ENCODE measurements around the gene B3GAT1. TPM values are rescaled to one million over a fixed set of nuclear protein-coding genes. Genes with fewer than 3 reads are reported as not detected.

Gene B3GAT1
- total RNA-seq, 1 experiment from 2014 or later = not detected

DNA sequence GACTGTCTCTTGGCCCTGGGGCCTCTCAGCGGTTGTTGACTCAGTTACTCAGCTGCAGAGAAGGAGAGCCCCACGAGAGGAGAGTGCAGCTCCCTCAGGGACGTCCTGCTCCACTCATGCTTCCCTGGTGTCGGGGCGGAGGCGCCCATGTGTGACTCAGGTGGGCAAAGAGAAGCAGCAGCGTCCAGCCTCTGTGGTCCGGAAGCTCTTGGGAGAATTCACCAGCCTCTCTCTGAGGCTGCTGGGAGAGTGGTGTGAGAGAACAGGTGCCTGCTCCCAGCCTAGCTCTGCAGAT is 54.5 kb downstream of the B3GAT1 start (continued):
- TF ChIP-seq CEBPB (IDR thresholded peaks at IDR 0.05; ENCODE audit: low read depth) (no peak), POLR2A (IDR thresholded peaks at IDR 0.05; ENCODE audit: borderline replicate concordance, extremely low read depth, insufficient read depth, insufficient read length) (no peak), RAD21 (IDR thresholded peaks at IDR 0.05; ENCODE audit: low read depth) (no peak), JUND (IDR thresholded peaks at IDR 0.05) (no peak)

- Histone ChIP-seq H4K20me1 (ENCODE audit: insufficient read depth) (no peaks in the 10 kb centered on the region), H2AFZ (ENCODE audit: low read depth, low read length, poor library complexity, severe bottlenecking) (no peak overlapping the region), H3K4me2 (ENCODE audit: low read length) (no peak overlapping the region), H3K9me3 (ENCODE audit: control insufficient read depth in 1 of 2, insufficient read depth in 1 of 2, low read depth in 1 of 2, low read length in 2 of 2) (no peaks in the 10 kb centered on the region), H3K4me1 (ENCODE audit: control insufficient read depth in 1 of 2, insufficient read depth in 2 of 2, low read length in 2 of 2) (no peaks in the 10 kb centered on the region), H3K9me2 (ENCODE audit: insufficient read depth) (no peaks in the 10 kb centered on the region), H3K27ac (ENCODE audit: low read depth, low read length) (no peak overlapping the region), H3K27me3 (ENCODE audit: insufficient read depth, low read length) (no peaks in the 10 kb centered on the region), H3K79me2 (ENCODE audit: insufficient read depth, low read length) (no peaks in the 10 kb centered on the region), H3K4me3 (replicated peaks in 1 of 2; ENCODE audit: low read depth in 1 of 2, low read length in 2 of 2) (no peak overlapping the region), H3K9ac (ENCODE audit: low read length) (no peak overlapping the region), H3K36me3 (ENCODE audit: control insufficient read depth in 1 of 2, insufficient read depth in 2 of 2, low read length in 2 of 2) (no peaks in the 10 kb centered on the region)
- ChIA-PET RAD21 (ENCODE audit: low non-redundant PET in 1 of 2, low total read pairs in 2 of 2, uncharacterized antibody in 2 of 2, unreplicated experiment in 2 of 2) (interaction anchor here in 1 of 2 experiments (1.1 kb wide), 1 partner anchor 371 kb away, joined by 3 read pairs; no protein-coding TSS in a partner anchor), CTCF (no interaction called here), POLR2A (no interaction called here)
- DNase-seq (ENCODE audit: low read depth, low spot score) (no peak), ATAC-seq (no peak)
- intact Hi-C loops (cut with micrococcal nuclease) = no loop called here
- no TSS peak for BruUV-seq (replicated peaks)
- TF ChIP-seq CEBPB (IDR thresholded peaks at IDR 0.05; ENCODE audit: low read depth) (no peak), ZNF274 (IDR thresholded peaks at IDR 0.05; ENCODE audit: low read depth, low read length) (no peak), TCF7L2 (IDR thresholded peaks at IDR 0.05; ENCODE audit: borderline replicate concordance, extremely low read depth, insufficient read depth, insufficient read length) (no peak), SIN3A (IDR thresholded peaks at IDR 0.05; ENCODE audit: low read depth) (no peak), REST (IDR thresholded peaks at IDR 0.05; ENCODE audit: low read depth) (no peak), EZH2phosphoT487 (IDR thresholded peaks at IDR 0.05; ENCODE audit: borderline replicate concordance) (no peak), SP1 (IDR thresholded peaks at IDR 0.05; ENCODE audit: low read depth) (no peak)
These were observed 55.1 kb downstream of the B3GAT1 start for GRCh38 chr11:134356656-134357544.

Data from HCT116 (cell line).